ENCODE results near the gene PRUNE2. TPM values are rescaled to one million over a fixed set of nuclear protein-coding genes. Genes with fewer than 3 reads are reported as not detected.

The PRUNE2 gene
- total RNA-seq, 2 donors from 2014 or later = 0.40 TPM; not detected in 1

GRCh38 chr9:76697081-76697480, 208.8 kb downstream of the PRUNE2 start:
- ATAC-seq = no peak
- Mint-ChIP-seq H3K27ac (peak overlapping the region; percentile 8), H3K36me3 (ENCODE audit: low read depth) (no peaks in the 10 kb centered on the region), H3K27me3 (peaks cover 57% of the 10 kb centered on the region), H3K4me1 (peaks cover under 1% of the 10 kb centered on the region), H3K4me3 (no peak overlapping the region)
- H3K9me3 ChIP-seq (ENCODE audit: control insufficient read depth, low read length, poor library complexity, severe bottlenecking) = no peaks in the 10 kb centered on the region
- no peak for DNase-seq

DNA sequence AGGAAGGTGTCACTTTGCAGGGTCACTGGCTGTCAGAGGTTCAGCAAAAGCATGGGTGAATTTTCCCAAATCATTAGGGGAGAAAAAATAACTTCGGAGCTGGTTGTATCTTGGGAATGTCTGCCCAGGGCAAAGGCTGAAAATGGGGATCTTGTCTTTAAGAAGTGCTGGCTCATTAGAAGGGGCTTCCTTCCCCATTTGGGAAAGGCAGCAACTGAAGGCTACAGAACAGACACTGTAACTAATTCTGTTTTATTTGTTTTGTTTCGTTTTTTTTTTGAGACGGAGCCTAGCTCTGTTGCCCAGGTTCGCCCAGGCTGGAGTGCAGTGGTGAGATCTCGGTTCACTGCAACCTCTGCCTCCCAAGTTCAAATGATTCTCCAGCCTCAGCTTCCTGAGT, 212.0 kb downstream of the PRUNE2 start:
- Mint-ChIP-seq H3K27me3 (peaks cover 69% of the 10 kb centered on the region), H3K36me3 (ENCODE audit: low read depth) (no peaks in the 10 kb centered on the region), H3K4me1 (peaks cover 7% of the 10 kb centered on the region), H3K27ac (no peak overlapping the region), H3K4me3 (no peak overlapping the region)
- DNase-seq (no peak), ATAC-seq (no peak)
- no peaks in the 10 kb centered on the region for H3K9me3 ChIP-seq (ENCODE audit: control insufficient read depth, low read length, poor library complexity, severe bottlenecking)

DNA sequence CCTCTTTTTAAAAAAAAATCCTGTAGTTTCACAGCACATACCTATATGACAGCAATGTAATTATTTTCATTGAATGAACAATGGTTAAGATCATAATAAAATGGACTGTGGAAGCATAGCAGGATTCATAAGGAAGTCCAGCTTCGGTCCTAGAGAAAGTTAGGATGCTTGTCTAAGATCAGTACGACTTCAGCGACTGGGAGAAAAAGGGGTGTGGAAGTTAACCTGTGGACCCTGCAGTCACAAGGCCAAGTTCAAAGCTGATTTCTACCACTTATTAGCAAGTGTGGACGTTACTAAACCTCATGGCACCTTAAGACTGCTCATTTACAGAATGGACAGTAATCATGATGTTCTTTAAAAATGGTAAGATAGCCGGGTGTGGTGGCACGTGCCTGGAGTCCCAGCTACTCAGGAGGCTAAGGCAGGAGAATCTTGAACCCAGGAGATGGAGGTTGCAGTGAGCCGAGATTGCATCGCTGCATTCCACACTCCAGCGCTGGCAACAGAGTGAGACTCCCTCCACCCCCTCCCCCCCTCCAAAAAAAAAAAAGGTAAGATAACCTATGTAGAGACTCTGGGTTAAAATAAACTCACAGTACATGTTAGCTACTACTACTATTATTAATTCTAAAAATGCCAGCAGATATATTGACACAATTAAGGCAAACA, 213.3 kb downstream of the PRUNE2 start:
- DNase-seq = no peak
- Mint-ChIP-seq H3K27ac (peak overlapping the region; percentile 85), H3K36me3 (ENCODE audit: low read depth) (no peaks in the 10 kb centered on the region), H3K4me1 (peaks cover 7% of the 10 kb centered on the region), H3K27me3 (peaks cover 65% of the 10 kb centered on the region), H3K4me3 (peak overlapping the region; percentile 90)
- ATAC-seq = no peak
- H3K9me3 ChIP-seq (ENCODE audit: control insufficient read depth, low read length, poor library complexity, severe bottlenecking) = no peaks in the 10 kb centered on the region

GRCh38 chr9:76691517-76692313, 214.2 kb downstream of the PRUNE2 start:
- peaks cover 65% of the 10 kb centered on the region for H3K27me3 Mint-ChIP-seq
- no peaks in the 10 kb centered on the region for H3K36me3 Mint-ChIP-seq (ENCODE audit: low read depth)
- no peak for ATAC-seq
- H3K4me3 Mint-ChIP-seq = peak overlapping the region; percentile 90
- peaks cover 7% of the 10 kb centered on the region for H3K4me1 Mint-ChIP-seq
- no peaks in the 10 kb centered on the region for H3K9me3 ChIP-seq (ENCODE audit: control insufficient read depth, low read length, poor library complexity, severe bottlenecking)
- peak overlapping the region; percentile 85 for H3K27ac Mint-ChIP-seq
- DNase-seq = no peak

GRCh38 chr9:76690973-76691370, 214.9 kb downstream of the PRUNE2 start:
- peaks cover 7% of the 10 kb centered on the region for H3K4me1 Mint-ChIP-seq
- H3K27ac Mint-ChIP-seq = no peak overlapping the region
- DNase-seq (no peak), ATAC-seq (no peak)
- no peaks in the 10 kb centered on the region for H3K9me3 ChIP-seq (ENCODE audit: control insufficient read depth, low read length, poor library complexity, severe bottlenecking)
- no peak overlapping the region for H3K4me3 Mint-ChIP-seq
- no peaks in the 10 kb centered on the region for H3K36me3 Mint-ChIP-seq (ENCODE audit: low read depth)
- peaks cover 58% of the 10 kb centered on the region for H3K27me3 Mint-ChIP-seq

DNA sequence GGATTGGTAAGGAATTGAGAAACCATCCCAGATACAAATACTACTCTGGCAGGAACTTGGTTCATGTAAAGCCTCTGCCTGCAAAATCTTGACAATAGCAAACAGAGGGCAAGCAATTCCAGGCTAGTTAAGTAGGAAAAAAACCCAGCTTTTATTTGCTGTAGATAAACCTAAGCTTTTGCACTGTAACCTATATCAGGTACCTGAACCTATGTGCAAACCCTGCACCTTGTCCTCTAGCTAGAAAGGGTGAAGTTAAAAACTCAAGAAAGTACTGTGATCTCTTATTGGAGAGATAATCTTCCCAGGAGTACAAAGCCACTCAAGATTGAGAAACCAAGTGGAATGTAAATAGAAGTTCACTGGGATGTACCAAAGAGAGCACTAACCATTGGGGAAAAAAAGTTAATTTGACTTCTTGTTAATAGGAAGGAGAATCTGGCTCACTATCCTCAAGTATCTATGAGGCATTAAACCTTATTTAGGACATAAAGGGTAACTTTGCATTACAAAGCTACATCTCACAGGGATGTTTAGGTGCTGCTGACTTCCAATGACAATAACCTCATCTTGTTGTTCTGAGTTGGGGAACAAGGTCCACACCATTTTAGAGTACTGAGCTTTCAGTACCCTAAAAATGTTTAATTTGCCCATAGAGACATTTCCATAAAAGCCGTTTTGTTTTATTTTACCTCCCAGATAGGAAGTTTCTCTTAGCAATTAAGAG, 215.5 kb downstream of the PRUNE2 start:
- no peaks in the 10 kb centered on the region for H3K36me3 Mint-ChIP-seq (ENCODE audit: low read depth)
- ATAC-seq (no peak), DNase-seq (no peak)
- no peak overlapping the region for H3K4me3 Mint-ChIP-seq
- H3K27ac Mint-ChIP-seq = no peak overlapping the region
- H3K4me1 Mint-ChIP-seq = peaks cover 7% of the 10 kb centered on the region
- no peaks in the 10 kb centered on the region for H3K9me3 ChIP-seq (ENCODE audit: control insufficient read depth, low read length, poor library complexity, severe bottlenecking)
- peaks cover 52% of the 10 kb centered on the region for H3K27me3 Mint-ChIP-seq

DNA sequence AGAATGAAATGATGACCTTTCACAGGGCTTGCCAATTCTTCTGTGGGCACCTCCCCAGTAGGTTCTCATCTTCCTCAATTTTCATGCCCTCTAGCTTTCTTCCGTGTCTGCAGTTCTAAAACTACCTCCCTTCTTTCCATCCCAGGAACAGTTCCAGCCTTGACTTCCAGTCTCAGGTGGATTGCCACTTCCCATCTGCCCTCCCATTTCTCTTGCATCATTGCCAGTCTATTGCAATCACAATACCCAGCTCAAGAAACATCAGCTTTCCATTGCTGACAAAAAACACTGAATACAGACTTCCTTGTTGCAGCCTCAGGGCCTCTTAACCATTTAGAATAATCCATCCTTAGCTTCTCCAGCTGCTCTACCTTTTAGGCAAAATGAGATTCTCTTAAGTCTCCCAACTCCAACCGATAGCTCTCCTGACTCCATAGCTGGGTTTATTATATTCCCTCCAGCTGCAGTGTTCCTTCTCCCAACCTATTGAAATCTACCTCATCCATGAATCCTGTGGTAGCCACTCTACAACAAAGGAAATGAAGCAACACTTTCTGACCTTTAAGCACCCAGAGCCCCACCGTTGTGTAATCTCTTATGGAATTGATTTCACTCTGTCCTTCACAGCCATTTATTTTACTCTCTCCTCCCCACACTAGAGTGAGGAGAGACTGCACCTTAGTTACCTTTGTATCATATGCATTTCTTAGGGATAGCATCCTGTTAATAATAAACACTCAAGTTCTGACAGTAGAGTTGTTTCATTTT, 217.3 kb downstream of the PRUNE2 start:
- ATAC-seq (no peak), DNase-seq (no peak)
- no peak overlapping the region for H3K27ac Mint-ChIP-seq
- no peaks in the 10 kb centered on the region for H3K9me3 ChIP-seq (ENCODE audit: control insufficient read depth, low read length, poor library complexity, severe bottlenecking)
- no peak overlapping the region for H3K4me3 Mint-ChIP-seq
- H3K4me1 Mint-ChIP-seq = peaks cover 7% of the 10 kb centered on the region
- no peaks in the 10 kb centered on the region for H3K36me3 Mint-ChIP-seq (ENCODE audit: low read depth)
- H3K27me3 Mint-ChIP-seq = peaks cover 47% of the 10 kb centered on the region

- no peak overlapping the region for H3K27ac Mint-ChIP-seq
- ATAC-seq (no peak), DNase-seq (no peak)
- H3K4me1 Mint-ChIP-seq = peaks cover 7% of the 10 kb centered on the region
- H3K36me3 Mint-ChIP-seq (ENCODE audit: low read depth) = no peaks in the 10 kb centered on the region
- no peaks in the 10 kb centered on the region for H3K9me3 ChIP-seq (ENCODE audit: control insufficient read depth, low read length, poor library complexity, severe bottlenecking)
- peaks cover 47% of the 10 kb centered on the region for H3K27me3 Mint-ChIP-seq
- H3K4me3 Mint-ChIP-seq = no peak overlapping the region
These were observed 218.0 kb downstream of the PRUNE2 start for GRCh38 chr9:76687861-76688391.

DNA sequence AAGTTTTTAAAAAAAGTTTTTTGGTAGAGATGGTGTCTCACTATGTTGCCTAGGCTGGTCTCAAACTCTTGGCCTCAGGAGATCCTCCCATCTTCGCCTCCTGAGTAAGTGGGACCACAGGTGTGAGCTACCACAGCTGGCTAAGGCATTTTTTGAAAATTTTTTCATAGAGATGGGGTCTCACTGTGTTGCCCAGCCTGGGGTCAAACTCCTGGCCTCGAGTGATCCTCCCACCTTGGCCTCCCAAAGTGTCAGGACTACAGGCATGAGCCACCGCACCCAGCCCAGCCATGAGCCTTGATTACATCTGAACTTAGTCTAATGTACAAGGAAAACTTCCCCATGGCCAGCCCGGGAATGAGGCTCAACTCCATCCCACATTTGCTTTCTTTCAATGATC, 219.2 kb downstream of the PRUNE2 start:
- Mint-ChIP-seq H3K4me1 (peaks cover 3% of the 10 kb centered on the region), H3K27ac (no peak overlapping the region), H3K27me3 (peaks cover 38% of the 10 kb centered on the region), H3K36me3 (ENCODE audit: low read depth) (no peaks in the 10 kb centered on the region), H3K4me3 (no peak overlapping the region)
- DNase-seq = no peak
- H3K9me3 ChIP-seq (ENCODE audit: control insufficient read depth, low read length, poor library complexity, severe bottlenecking) = no peaks in the 10 kb centered on the region
- no peak for ATAC-seq

DNA sequence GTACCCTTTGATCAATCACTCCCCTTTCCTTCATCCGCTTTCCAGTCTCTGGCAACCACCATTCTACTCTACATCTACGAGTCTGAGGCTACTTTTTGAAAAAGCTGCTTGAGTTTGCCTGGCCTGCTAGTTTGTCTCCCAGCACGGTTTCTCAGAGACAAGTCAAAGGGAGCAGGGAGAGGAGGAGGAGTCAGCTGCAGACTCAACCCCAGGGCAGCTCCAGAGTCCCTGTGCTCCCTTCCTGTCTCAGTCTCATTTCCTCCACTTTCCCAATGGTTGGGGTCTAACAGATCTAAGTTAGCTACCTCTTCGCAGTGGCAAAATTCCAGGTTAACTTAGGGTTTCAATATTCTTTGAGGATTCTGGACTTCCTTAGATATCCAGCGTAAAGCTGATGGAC, 221.7 kb downstream of the PRUNE2 start:
- H3K4me3 Mint-ChIP-seq = no peak overlapping the region
- H3K27ac Mint-ChIP-seq = no peak overlapping the region
- no peaks in the 10 kb centered on the region for H3K36me3 Mint-ChIP-seq (ENCODE audit: low read depth)
- H3K9me3 ChIP-seq (ENCODE audit: control insufficient read depth, low read length, poor library complexity, severe bottlenecking) = no peaks in the 10 kb centered on the region
- H3K4me1 Mint-ChIP-seq = peaks cover 3% of the 10 kb centered on the region
- DNase-seq (no peak), ATAC-seq (no peak)
- peaks cover 21% of the 10 kb centered on the region for H3K27me3 Mint-ChIP-seq

DNA sequence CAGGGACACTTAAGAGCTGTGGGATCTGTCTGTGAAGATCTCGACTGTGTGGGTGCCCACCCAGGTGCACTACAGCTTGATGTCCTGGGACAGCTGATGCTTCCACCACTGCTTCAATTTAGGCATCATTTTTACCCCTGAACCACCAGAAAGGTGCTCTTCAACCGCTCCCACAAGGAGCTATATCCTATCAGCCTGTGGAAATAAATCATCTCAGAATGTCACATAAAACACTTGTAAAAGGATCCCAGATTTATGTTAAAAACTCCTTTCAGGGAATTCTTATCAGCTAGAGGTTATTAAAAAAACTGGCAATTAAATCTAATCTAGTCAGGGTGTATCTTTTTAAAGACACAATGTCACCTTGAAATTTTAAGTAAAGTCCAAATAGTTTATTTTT, 224.4 kb downstream of the PRUNE2 start:
- no peaks in the 10 kb centered on the region for H3K27me3 Mint-ChIP-seq
- no peaks in the 10 kb centered on the region for H3K9me3 ChIP-seq (ENCODE audit: control insufficient read depth, low read length, poor library complexity, severe bottlenecking)
- no peak overlapping the region for H3K27ac Mint-ChIP-seq
- ATAC-seq (no peak), DNase-seq (no peak)
- H3K4me1 Mint-ChIP-seq = peaks cover 3% of the 10 kb centered on the region
- no peak overlapping the region for H3K4me3 Mint-ChIP-seq
- no peaks in the 10 kb centered on the region for H3K36me3 Mint-ChIP-seq (ENCODE audit: low read depth)

GRCh38 chr9:76680716-76681425, 225.0 kb downstream of the PRUNE2 start:
- DNase-seq (no peak), ATAC-seq (no peak)
- no peak overlapping the region for H3K27ac Mint-ChIP-seq
- no peaks in the 10 kb centered on the region for H3K9me3 ChIP-seq (ENCODE audit: control insufficient read depth, low read length, poor library complexity, severe bottlenecking)
- H3K4me3 Mint-ChIP-seq = peak overlapping the region; percentile 34
- H3K36me3 Mint-ChIP-seq (ENCODE audit: low read depth) = no peaks in the 10 kb centered on the region
- H3K4me1 Mint-ChIP-seq = peaks cover 3% of the 10 kb centered on the region
- no peaks in the 10 kb centered on the region for H3K27me3 Mint-ChIP-seq
